Measurements from ENCODE around the gene CLCF1.

The CLCF1 gene

GRCh38 chr11:67352546-67353316, 20.7 kb downstream of the CLCF1 start:
- peaks cover 53% of the 10 kb centered on the region for H3K4me1 Mint-ChIP-seq
- H3K9me3 Mint-ChIP-seq = no peaks in the 10 kb centered on the region
- H3K36me3 Mint-ChIP-seq (ENCODE audit: insufficient read depth) = peaks cover 7% of the 10 kb centered on the region
- peak overlapping the region; percentile 98 for H3K27ac Mint-ChIP-seq (ENCODE audit: low read depth)
- H3K4me3 Mint-ChIP-seq = peak overlapping the region; percentile 89
- DNase-seq (ENCODE audit: low spot score in 2 of 2) = no peak
- peak; percentile 74 for ATAC-seq (replicated peaks; ENCODE audit: extremely low read depth, poor library complexity, severe bottlenecking)
- H3K27me3 Mint-ChIP-seq = no peaks in the 10 kb centered on the region

DNA sequence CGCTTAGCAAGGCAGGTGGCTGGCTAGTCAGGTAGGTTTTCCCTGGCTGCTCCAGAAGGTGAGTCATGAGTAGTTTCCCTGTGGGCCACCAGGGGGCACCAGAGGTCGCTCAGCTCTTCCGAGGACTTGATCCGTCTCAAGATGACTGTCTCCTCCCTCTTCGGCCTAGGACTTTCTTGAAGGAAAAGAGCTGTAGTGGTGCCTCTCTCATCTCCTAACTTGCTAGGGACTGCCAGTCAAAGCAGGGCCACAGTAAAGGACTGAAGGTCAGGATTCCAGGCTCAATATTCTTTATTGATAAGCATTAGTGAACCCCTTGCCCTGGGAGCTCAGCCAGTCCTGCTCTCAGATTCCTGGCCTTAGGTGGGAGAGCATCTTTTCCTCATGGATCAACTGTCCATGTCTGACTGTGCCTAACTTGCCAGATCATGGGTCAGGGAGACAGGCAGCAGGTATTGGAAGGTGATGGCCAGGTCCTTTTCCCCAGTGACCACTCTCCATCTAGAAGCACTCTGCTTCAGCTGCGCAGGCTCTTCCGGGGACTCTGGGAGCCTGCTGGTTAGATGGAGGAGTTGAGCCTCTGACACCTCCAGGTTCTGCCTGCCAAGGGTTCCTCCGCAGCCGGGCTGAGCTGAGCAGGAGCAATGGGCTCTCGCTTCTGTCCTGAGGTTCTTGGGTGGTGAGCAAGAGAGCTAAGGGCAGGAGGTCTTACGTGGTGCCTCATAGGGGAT, 22.0 kb downstream of the CLCF1 start:
- peak overlapping the region; percentile 89 for H3K4me3 Mint-ChIP-seq
- ATAC-seq (replicated peaks; ENCODE audit: extremely low read depth, poor library complexity, severe bottlenecking) = no peak
- peaks cover 7% of the 10 kb centered on the region for H3K36me3 Mint-ChIP-seq (ENCODE audit: insufficient read depth)
- H3K27me3 Mint-ChIP-seq = no peaks in the 10 kb centered on the region
- peak overlapping the region; percentile 36 for H3K27ac Mint-ChIP-seq (ENCODE audit: low read depth)
- peaks cover 46% of the 10 kb centered on the region for H3K4me1 Mint-ChIP-seq
- peak; percentile 42 to 53 for DNase-seq (ENCODE audit: low spot score in 2 of 2)
- H3K9me3 Mint-ChIP-seq = no peaks in the 10 kb centered on the region

DNA sequence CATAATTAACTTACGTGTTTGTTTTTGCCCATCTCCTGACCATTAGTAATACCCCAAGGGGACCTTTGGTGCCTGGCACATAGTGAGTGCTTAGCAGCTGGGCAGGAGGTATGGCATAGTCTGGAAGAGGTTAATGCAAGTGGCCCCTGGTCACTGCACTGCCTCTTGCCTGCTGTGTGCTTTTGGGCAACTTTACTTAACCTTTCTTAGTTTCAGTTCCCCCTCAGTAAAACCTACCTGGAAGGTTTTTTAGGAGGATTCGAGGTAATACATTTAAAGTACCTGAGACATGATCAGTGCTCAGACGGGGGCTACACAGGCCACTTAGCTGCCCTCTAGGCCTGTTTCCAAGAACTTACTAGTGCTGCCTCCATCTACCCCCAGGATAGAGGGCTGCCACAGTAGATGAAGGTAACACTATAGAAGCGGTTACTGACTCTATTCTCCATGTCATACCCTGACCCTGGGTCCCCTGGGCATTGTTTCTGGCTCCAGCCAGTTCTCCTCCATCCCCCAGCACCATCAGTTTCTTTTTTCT, 23.4 kb downstream of the CLCF1 start:
- ATAC-seq (replicated peaks; ENCODE audit: extremely low read depth, poor library complexity, severe bottlenecking) (no peak), DNase-seq (ENCODE audit: low spot score in 2 of 2) (no peak)
- Mint-ChIP-seq H3K9me3 (no peaks in the 10 kb centered on the region), H3K36me3 (ENCODE audit: insufficient read depth) (peaks cover 6% of the 10 kb centered on the region), H3K27me3 (no peaks in the 10 kb centered on the region), H3K27ac (ENCODE audit: low read depth) (peak overlapping the region; percentile 1), H3K4me1 (peaks cover 51% of the 10 kb centered on the region), H3K4me3 (no peak overlapping the region)

- H3K27ac Mint-ChIP-seq (ENCODE audit: low read depth) = peak overlapping the region; percentile 1
- H3K27me3 Mint-ChIP-seq = no peaks in the 10 kb centered on the region
- H3K4me1 Mint-ChIP-seq = peaks cover 45% of the 10 kb centered on the region
- H3K36me3 Mint-ChIP-seq (ENCODE audit: insufficient read depth) = peaks cover 6% of the 10 kb centered on the region
- DNase-seq (ENCODE audit: low spot score in 2 of 2) (no peak), ATAC-seq (replicated peaks; ENCODE audit: extremely low read depth, poor library complexity, severe bottlenecking) (no peak)
- H3K9me3 Mint-ChIP-seq = no peaks in the 10 kb centered on the region
- no peak overlapping the region for H3K4me3 Mint-ChIP-seq
Measured at GRCh38 chr11:67349457-67349856, 23.9 kb downstream of the CLCF1 start.

GRCh38 chr11:67349036-67349435, 24.4 kb downstream of the CLCF1 start:
- no peaks in the 10 kb centered on the region for H3K27me3 Mint-ChIP-seq
- H3K4me1 Mint-ChIP-seq = peaks cover 41% of the 10 kb centered on the region
- H3K27ac Mint-ChIP-seq (ENCODE audit: low read depth) = peak overlapping the region; percentile 1
- H3K36me3 Mint-ChIP-seq (ENCODE audit: insufficient read depth) = peaks cover 6% of the 10 kb centered on the region
- DNase-seq (ENCODE audit: low spot score in 2 of 2) (no peak), ATAC-seq (replicated peaks; ENCODE audit: extremely low read depth, poor library complexity, severe bottlenecking) (no peak)
- no peak overlapping the region for H3K4me3 Mint-ChIP-seq
- H3K9me3 Mint-ChIP-seq = no peaks in the 10 kb centered on the region

DNA sequence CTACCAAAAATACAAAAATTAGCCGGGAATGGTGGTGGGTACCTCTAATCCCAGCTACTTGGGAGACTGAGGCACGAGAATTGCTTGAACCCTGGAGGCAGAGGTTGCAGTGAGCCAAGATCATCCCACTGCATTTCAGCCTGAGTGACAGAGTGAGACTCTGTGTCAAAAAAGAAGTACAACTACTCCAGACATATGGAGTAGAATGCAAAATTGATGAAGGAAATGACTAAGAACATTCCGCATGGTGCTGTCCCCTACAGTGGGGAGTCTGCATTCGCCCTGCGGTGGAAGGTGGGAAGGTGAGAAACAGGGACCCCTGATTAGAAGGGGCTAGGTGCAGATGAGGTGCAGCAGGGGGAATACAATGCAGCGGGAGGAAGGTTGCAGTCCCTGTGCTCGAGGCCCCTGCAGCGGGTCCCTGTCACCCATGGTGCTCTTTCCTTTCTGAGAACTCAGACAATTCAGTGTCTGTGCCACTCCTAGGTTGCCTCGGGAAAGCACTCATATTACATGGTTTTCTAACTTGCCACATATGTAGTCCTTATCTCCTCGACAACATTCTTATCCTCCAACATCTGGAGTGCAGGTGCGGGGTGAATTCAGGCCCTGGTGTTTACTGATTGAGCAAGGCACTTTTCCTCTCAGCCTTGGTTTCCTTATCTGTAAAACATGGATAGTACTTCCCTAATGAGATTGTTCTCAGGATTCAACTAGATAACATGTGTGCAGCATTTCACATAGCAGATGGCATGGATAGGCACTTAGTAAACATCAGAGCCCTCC, 25.2 kb downstream of the CLCF1 start:
- H3K4me3 Mint-ChIP-seq = no peak overlapping the region
- no peak for ATAC-seq (replicated peaks; ENCODE audit: extremely low read depth, poor library complexity, severe bottlenecking)
- peak overlapping the region; percentile 1 for H3K27ac Mint-ChIP-seq (ENCODE audit: low read depth)

DNA sequence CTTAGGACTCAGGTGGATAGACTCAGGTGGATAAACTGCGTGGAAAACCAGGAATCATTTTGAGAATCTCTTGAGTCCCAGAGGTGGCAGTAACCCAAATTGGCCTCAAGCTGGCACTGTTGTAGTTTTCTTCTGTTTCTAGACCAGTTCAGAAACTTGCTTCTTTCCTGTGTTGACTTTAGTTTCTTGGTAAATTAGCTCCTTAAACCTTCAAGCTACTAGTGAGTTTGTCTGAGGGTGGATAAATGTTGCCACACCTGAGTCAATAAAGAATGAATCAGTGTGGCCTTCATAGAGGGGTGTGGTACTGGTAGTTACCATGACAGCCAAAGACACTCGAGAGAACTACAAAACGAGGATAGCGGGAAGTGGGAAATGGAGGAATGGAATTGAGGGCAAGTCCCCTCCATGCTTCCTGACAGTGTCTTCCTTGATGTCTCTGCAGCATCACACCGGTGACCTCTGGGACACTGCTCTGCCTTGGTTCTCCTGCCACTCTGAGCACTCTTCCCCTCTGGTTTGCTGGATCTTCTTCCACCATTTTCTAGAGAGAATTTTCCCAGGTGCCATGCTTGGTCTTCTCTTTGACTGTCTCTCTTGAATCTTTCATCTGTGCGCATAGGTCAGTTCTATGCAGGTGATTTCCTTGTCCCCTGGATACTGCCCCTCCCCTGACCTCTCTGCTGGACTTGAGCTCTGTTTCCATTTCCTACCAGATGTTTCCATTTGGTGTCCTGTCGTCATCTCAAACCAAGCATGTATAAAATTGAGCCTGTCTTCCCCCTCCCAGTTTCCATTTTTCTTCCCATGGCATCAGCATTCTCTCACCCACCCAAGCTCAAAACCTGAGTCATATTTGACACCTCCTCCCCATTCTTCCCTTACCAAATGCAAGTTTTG, 27.2 kb downstream of the CLCF1 start:
- H3K27ac Mint-ChIP-seq (ENCODE audit: low read depth) = no peak overlapping the region
- ATAC-seq (replicated peaks; ENCODE audit: extremely low read depth, poor library complexity, severe bottlenecking) = peak; percentile 54
- peaks cover 21% of the 10 kb centered on the region for H3K4me1 Mint-ChIP-seq
- no peaks in the 10 kb centered on the region for H3K27me3 Mint-ChIP-seq
- no peak for DNase-seq (ENCODE audit: low spot score in 2 of 2)
- no peaks in the 10 kb centered on the region for H3K36me3 Mint-ChIP-seq (ENCODE audit: insufficient read depth)
- no peak overlapping the region for H3K4me3 Mint-ChIP-seq
- no peaks in the 10 kb centered on the region for H3K9me3 Mint-ChIP-seq

More for the DNA sequence above, 25.2 kb downstream of the CLCF1 start:
- DNase-seq (ENCODE audit: low spot score in 2 of 2) = no peak
- Mint-ChIP-seq H3K9me3 (no peaks in the 10 kb centered on the region), H3K36me3 (ENCODE audit: insufficient read depth) (peaks cover 2% of the 10 kb centered on the region), H3K4me1 (peaks cover 35% of the 10 kb centered on the region), H3K27me3 (no peaks in the 10 kb centered on the region)

DNA sequence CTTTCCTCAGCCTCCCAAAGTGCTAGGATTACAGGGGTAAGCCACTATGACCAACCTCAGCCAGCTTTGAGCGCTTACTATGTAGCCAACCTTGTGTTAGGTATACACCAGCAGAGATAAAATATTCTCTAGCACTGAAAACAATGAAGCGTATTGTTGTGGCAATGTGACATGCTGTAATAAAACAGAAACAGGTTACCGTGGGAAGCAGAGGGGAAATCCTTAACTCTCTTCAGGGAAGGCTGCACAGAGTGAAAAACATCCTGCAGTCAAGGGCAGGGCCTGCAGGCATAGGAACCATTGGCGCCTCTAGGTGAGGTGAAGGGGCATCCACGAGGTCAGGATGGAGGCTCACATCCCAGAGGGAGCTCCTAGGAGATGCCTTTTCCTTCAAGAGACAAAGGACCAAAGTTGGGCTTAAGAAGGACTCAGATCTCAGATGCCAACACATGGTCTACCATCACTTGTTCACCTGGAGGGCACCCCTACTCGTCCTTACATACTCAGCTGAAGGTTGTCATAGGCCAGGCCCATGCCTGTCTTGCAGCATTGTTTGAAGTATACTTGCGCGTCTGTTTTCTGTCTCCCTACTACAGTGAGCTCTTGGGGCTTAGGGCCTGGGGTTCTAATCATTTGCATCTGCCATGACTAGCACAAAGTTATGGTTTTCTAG, 28.0 kb downstream of the CLCF1 start:
- Mint-ChIP-seq H3K4me1 (peaks cover 18% of the 10 kb centered on the region), H3K27ac (ENCODE audit: low read depth) (no peak overlapping the region), H3K36me3 (ENCODE audit: insufficient read depth) (no peaks in the 10 kb centered on the region), H3K9me3 (no peaks in the 10 kb centered on the region), H3K27me3 (no peaks in the 10 kb centered on the region), H3K4me3 (no peak overlapping the region)
- ATAC-seq (replicated peaks; ENCODE audit: extremely low read depth, poor library complexity, severe bottlenecking) (peak; percentile 24), DNase-seq (ENCODE audit: low spot score in 2 of 2) (no peak)

DNA sequence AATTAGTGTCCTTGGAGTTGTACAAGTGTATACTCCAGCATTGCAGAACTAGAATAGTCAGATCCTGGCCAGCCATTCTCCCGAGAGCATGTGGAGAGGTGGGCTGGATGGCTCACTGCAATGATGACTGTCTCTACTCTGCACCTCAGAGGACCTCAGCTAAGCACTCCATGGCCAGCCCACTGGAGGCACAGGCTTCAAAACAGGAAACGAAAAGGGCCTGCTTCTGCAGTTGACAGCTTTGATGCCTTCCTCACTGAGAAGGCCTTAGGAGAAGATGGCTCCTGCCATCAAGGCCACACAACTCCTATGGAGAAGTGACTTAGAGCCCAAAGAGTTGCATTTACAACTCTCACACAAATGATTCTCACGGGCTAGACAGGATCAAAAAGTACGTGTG, 29.1 kb downstream of the CLCF1 start:
- no peak for ATAC-seq (replicated peaks; ENCODE audit: extremely low read depth, poor library complexity, severe bottlenecking)
- Mint-ChIP-seq H3K4me3 (no peak overlapping the region), H3K36me3 (ENCODE audit: insufficient read depth) (no peaks in the 10 kb centered on the region), H3K27me3 (no peaks in the 10 kb centered on the region), H3K9me3 (no peaks in the 10 kb centered on the region), H3K4me1 (peaks cover 10% of the 10 kb centered on the region), H3K27ac (ENCODE audit: low read depth) (no peak overlapping the region)
- no peak for DNase-seq (ENCODE audit: low spot score in 2 of 2)

GRCh38 chr11:67337257-67337656, 36.1 kb downstream of the CLCF1 start:
- Mint-ChIP-seq H3K36me3 (ENCODE audit: insufficient read depth) (no peaks in the 10 kb centered on the region), H3K27ac (ENCODE audit: low read depth) (no peak overlapping the region), H3K9me3 (no peaks in the 10 kb centered on the region), H3K4me1 (no peaks in the 10 kb centered on the region), H3K27me3 (no peaks in the 10 kb centered on the region), H3K4me3 (no peak overlapping the region)
- DNase-seq (ENCODE audit: low spot score in 2 of 2) = no peak
- ATAC-seq (replicated peaks; ENCODE audit: extremely low read depth, poor library complexity, severe bottlenecking) = no peak

GRCh38 chr11:67332081-67332691, 41.2 kb downstream of the CLCF1 start:
- no peaks in the 10 kb centered on the region for H3K27me3 Mint-ChIP-seq
- no peak for DNase-seq (ENCODE audit: low spot score in 2 of 2)
- ATAC-seq (replicated peaks; ENCODE audit: extremely low read depth, poor library complexity, severe bottlenecking) = no peak
- H3K9me3 Mint-ChIP-seq = no peaks in the 10 kb centered on the region
- no peak overlapping the region for H3K4me3 Mint-ChIP-seq
- H3K27ac Mint-ChIP-seq (ENCODE audit: low read depth) = no peak overlapping the region
- H3K4me1 Mint-ChIP-seq = no peaks in the 10 kb centered on the region
- no peaks in the 10 kb centered on the region for H3K36me3 Mint-ChIP-seq (ENCODE audit: insufficient read depth)

Measured in central memory CD8-positive, alpha-beta T cell (primary cell).